ENCODE results near the gene RASA3. TPM values are rescaled to one million over a fixed set of nuclear protein-coding genes. Genes with fewer than 3 reads are reported as not detected.

RASA3 gene
- total RNA-seq, 1 donor from 2014 or later = 29.9 TPM

DNA sequence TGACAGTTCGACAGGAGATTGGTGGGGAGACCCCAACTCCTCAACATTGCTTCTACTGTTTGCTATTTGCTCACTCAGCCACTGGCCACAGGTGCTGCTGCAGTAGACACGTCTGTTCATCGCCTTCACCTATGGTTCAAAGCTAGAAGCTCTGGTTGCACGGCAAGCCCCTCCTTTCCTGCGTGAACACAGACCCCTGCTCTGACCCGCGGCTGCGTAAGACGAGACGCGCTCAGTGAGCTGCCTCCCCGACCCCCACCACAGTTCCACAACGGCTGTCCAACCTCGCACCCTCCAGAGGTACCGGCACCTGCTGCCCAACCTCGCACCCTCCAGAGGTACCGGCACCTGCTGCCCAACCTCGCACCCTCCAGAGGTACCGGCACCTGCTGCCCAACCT, 6.8 kb downstream of the RASA3 start:
- Mint-ChIP-seq H3K4me1 (ENCODE audit: low read depth) (peaks cover 72% of the 10 kb centered on the region), H3K27me3 (ENCODE audit: low read depth) (no peaks in the 10 kb centered on the region), H3K36me3 (ENCODE audit: low read depth) (peaks cover 2% of the 10 kb centered on the region), H3K27ac (ENCODE audit: unreplicated experiment) (no peak overlapping the region), H3K9me3 (ENCODE audit: low read depth) (no peaks in the 10 kb centered on the region), H3K4me3 (ENCODE audit: unreplicated experiment) (no peak overlapping the region)
- TF ChIP-seq CTCF (IDR thresholded peaks at IDR 0.05) = no peak
- DNase-seq (ENCODE audit: low spot score) = peak; percentile 62

- peaks cover 68% of the 10 kb centered on the region for H3K4me1 Mint-ChIP-seq (ENCODE audit: low read depth)
- no peak for DNase-seq (ENCODE audit: low spot score)
- peaks cover 2% of the 10 kb centered on the region for H3K36me3 Mint-ChIP-seq (ENCODE audit: low read depth)
- H3K27ac Mint-ChIP-seq (ENCODE audit: unreplicated experiment) = peak overlapping the region; percentile 25
- H3K27me3 Mint-ChIP-seq (ENCODE audit: low read depth) = no peaks in the 10 kb centered on the region
- no peak for TF ChIP-seq CTCF (IDR thresholded peaks at IDR 0.05)
- H3K4me3 Mint-ChIP-seq (ENCODE audit: unreplicated experiment) = no peak overlapping the region
- H3K9me3 Mint-ChIP-seq (ENCODE audit: low read depth) = no peaks in the 10 kb centered on the region
Observed at GRCh38 chr13:114124921-114125320, 7.5 kb downstream of the RASA3 start.

GRCh38 chr13:114124431-114124830, 8.0 kb downstream of the RASA3 start:
- TF ChIP-seq CTCF (IDR thresholded peaks at IDR 0.05) = no peak
- H3K36me3 Mint-ChIP-seq (ENCODE audit: low read depth) = peaks cover 2% of the 10 kb centered on the region
- H3K4me3 Mint-ChIP-seq (ENCODE audit: unreplicated experiment) = no peak overlapping the region
- no peaks in the 10 kb centered on the region for H3K9me3 Mint-ChIP-seq (ENCODE audit: low read depth)
- H3K4me1 Mint-ChIP-seq (ENCODE audit: low read depth) = peaks cover 64% of the 10 kb centered on the region
- H3K27ac Mint-ChIP-seq (ENCODE audit: unreplicated experiment) = no peak overlapping the region
- DNase-seq (ENCODE audit: low spot score) = peak; percentile 54
- H3K27me3 Mint-ChIP-seq (ENCODE audit: low read depth) = no peaks in the 10 kb centered on the region

GRCh38 chr13:114123876-114124275, 8.5 kb downstream of the RASA3 start:
- H3K9me3 Mint-ChIP-seq (ENCODE audit: low read depth) = no peaks in the 10 kb centered on the region
- H3K27ac Mint-ChIP-seq (ENCODE audit: unreplicated experiment) = no peak overlapping the region
- DNase-seq (ENCODE audit: low spot score) = no peak
- no peak for TF ChIP-seq CTCF (IDR thresholded peaks at IDR 0.05)
- no peak overlapping the region for H3K4me3 Mint-ChIP-seq (ENCODE audit: unreplicated experiment)
- H3K4me1 Mint-ChIP-seq (ENCODE audit: low read depth) = peaks cover 64% of the 10 kb centered on the region
- peaks cover 2% of the 10 kb centered on the region for H3K36me3 Mint-ChIP-seq (ENCODE audit: low read depth)
- no peaks in the 10 kb centered on the region for H3K27me3 Mint-ChIP-seq (ENCODE audit: low read depth)

- Mint-ChIP-seq H3K4me3 (ENCODE audit: unreplicated experiment) (no peak overlapping the region), H3K36me3 (ENCODE audit: low read depth) (peaks cover 2% of the 10 kb centered on the region), H3K9me3 (ENCODE audit: low read depth) (no peaks in the 10 kb centered on the region), H3K4me1 (ENCODE audit: low read depth) (peaks cover 64% of the 10 kb centered on the region), H3K27me3 (ENCODE audit: low read depth) (no peaks in the 10 kb centered on the region), H3K27ac (ENCODE audit: unreplicated experiment) (no peak overlapping the region)
- DNase-seq (ENCODE audit: low spot score) = no peak
- no peak for TF ChIP-seq CTCF (IDR thresholded peaks at IDR 0.05)
Observed at GRCh38 chr13:114123448-114123847, 9.0 kb downstream of the RASA3 start.

All from chondrocyte (in vitro differentiated cells).